Skeletal muscle cell (primary cell): ENCODE data around the gene NRXN2.
A peak's percentile ranks its signal among the peaks of the same experiment; 100 is the strongest.

Experiments
- DNase-seq: peaks from one replicate; pipeline ENCODE4 v3.0.0-alpha.2; 2010; ENCODE audit warnings: low read depth
- H3K4me3 ChIP-seq: 2 replicates; pipeline ENCODE4 v1.5.1; 2011; ENCODE audit warnings: low read depth, mild to moderate bottlenecking, control low read depth, low read length, moderate library complexity

NRXN2 gene

GRCh38 chr11:64643256-64643881 is 79.6 kb downstream of the NRXN2 start:
- no peak overlapping the region for H3K4me3 ChIP-seq
- DNase-seq = no peak

DNA sequence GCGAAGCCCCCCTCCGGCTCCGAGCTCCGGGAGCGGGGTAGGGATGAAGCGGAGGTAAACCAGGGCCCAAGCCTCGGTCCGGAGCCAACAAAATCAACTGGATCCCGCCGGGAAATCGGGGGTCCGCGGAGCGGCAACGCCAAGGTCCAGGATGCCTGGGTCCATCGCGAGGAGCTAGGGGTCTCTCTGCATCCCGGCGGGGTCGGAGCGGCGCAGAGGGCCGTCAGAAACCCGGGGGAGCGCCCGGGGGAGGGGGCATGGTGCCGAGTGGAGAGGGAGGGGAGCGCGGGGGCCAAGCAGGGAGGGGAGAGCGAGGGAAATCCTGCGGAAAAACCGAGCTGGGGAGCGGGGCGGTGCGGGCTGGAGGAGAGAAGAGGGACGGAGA is 80.1 kb downstream of the NRXN2 start:
- no peak for DNase-seq
- H3K4me3 ChIP-seq = peak overlapping the region; percentile 26

GRCh38 chr11:64642418-64642735 is 80.6 kb downstream of the NRXN2 start:
- no peak for DNase-seq
- H3K4me3 ChIP-seq = no peak overlapping the region

GRCh38 chr11:64641596-64642417 is 81.2 kb downstream of the NRXN2 start:
- no peak for DNase-seq
- H3K4me3 ChIP-seq = no peak overlapping the region

GRCh38 chr11:64639885-64640284 is 83.1 kb downstream of the NRXN2 start:
- H3K4me3 ChIP-seq = no peak overlapping the region
- DNase-seq = no peak

- DNase-seq = no peak
- H3K4me3 ChIP-seq = no peak overlapping the region
Measured at GRCh38 chr11:64638829-64639228, 84.2 kb downstream of the NRXN2 start.

DNA sequence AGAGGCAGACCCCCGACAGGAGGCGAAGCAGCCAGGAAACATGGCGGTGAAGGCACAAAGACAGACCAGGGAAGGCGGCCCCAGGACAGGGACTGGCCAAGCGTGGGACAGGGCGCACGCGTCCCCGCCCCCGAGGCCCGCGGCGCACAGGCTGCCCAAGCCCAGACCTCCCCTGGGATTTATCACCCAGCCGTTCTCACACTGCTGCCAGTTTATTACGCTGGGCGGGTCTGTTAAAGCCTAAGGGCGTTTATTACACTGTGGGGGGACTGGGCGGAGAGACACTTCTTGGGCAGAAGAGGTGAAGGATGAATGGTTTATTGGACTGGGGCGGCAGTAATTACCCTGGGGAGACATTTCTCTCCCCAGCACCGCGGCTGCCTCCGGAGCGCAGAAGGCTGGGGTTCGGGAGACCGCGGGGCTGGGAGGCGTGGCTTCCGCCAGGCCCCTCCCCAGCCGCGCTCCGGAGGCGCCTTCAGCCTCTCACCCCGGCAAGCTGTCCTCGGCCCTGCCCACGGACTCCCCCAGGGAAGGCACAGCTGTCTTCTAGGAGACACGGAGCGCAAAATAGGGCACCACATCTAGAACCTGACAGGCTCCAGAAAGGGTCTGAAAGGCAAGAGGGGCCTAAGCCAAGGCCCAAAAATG is 84.9 kb downstream of the NRXN2 start:
- no peak overlapping the region for H3K4me3 ChIP-seq
- no peak for DNase-seq

DNA sequence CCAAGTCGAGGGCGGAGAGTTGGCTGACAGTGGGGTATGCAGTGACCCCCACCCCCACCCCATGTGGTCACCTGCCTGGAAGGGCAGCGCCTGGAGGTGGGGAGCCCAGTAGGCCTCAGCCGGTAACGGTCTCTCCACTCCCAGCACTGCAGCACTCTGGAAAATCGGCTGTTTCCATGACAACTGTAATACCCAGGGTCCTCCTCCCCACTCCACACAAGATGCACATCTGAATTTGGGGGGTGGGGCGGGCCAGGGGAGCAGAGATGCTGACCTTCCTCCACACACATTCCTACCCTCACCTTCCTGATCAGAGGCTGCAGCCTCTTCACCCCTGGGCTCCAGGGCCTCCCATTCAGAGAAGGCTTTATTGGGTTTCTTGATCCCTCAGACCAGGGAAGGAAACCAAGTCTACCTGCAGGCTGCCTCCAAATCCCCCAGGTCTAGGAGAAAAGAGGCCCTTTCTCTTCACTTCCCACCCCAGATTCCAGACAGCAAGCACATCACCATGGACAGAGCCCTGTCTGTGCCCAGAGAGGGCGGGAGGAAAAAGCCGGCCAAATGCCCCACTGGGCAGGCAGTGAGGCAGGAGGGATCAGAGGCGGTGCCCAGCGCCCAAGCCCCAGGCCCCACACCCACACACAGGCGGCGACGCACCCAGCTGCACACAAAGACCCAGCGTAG is 85.5 kb downstream of the NRXN2 start:
- no peak for DNase-seq
- no peak overlapping the region for H3K4me3 ChIP-seq

GRCh38 chr11:64633555-64634159 is 89.3 kb downstream of the NRXN2 start:
- H3K4me3 ChIP-seq = no peak overlapping the region
- DNase-seq = no peak

DNA sequence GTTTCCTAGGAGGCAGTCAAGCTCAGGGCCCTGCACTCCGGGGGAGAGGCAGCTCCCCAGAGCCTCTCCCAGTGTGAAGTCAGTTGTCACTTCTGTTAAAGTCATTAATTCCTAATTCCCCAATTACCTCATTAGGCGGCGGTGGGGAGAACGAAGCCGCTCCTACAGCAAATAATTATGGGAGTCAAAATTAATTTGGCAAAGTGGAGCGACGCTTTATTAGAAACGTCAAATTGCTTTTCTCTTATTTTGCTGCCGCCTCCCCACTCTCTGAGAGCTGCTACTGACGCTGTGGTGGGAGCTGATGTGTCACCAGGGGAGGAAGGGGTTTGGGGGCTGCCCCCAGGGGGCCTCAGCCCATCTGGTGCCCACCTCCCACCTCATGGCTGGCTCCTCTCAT is 90.3 kb downstream of the NRXN2 start:
- no peak for DNase-seq
- no peak overlapping the region for H3K4me3 ChIP-seq

- DNase-seq = no peak
- H3K4me3 ChIP-seq = no peak overlapping the region
Measured at GRCh38 chr11:64632237-64632636, 90.8 kb downstream of the NRXN2 start.

GRCh38 chr11:64631675-64632074 is 91.3 kb downstream of the NRXN2 start:
- no peak overlapping the region for H3K4me3 ChIP-seq
- no peak for DNase-seq

- no peak overlapping the region for H3K4me3 ChIP-seq
- DNase-seq = no peak
Measured at GRCh38 chr11:64629796-64630562, 93.0 kb downstream of the NRXN2 start.

GRCh38 chr11:64629103-64629502 is 93.9 kb downstream of the NRXN2 start:
- DNase-seq = no peak

GRCh38 chr11:64628596-64628995 is 94.4 kb downstream of the NRXN2 start:
- DNase-seq = no peak
- no peak overlapping the region for H3K4me3 ChIP-seq

More at GRCh38 chr11:64629103-64629502, 93.9 kb downstream of the NRXN2 start:
- H3K4me3 ChIP-seq = no peak overlapping the region

GRCh38 chr11:64627371-64627770 is 95.6 kb downstream of the NRXN2 start:
- H3K4me3 ChIP-seq = no peak overlapping the region

GRCh38 chr11:64626637-64627036 is 96.4 kb downstream of the NRXN2 start:
- no peak overlapping the region for H3K4me3 ChIP-seq
- DNase-seq = no peak

More at GRCh38 chr11:64627371-64627770, 95.6 kb downstream of the NRXN2 start:
- no peak for DNase-seq

- DNase-seq = no peak
- no peak overlapping the region for H3K4me3 ChIP-seq
Measured at GRCh38 chr11:64624883-64625481, 98.0 kb downstream of the NRXN2 start.

GRCh38 chr11:64622681-64623080 is 100.3 kb downstream of the NRXN2 start:
- no peak for DNase-seq
- H3K4me3 ChIP-seq = no peak overlapping the region
